Suprapubic skin (tissue), 4 donors: ENCODE data around the gene UGT1A7. TPM values are rescaled to one million over a fixed set of nuclear protein-coding genes. Genes with fewer than 3 reads are reported as not detected.
A peak's percentile ranks its signal among the peaks of the same experiment; 100 is the strongest.

Source experiments
- DNase-seq, 2 donors: peaks; one replicate each; pipeline ENCODE4 v3.0.0-alpha.2; 2019; ENCODE audit warnings: low spot score in 2 of 2
- H3K27ac ChIP-seq: fragments of 200-600 bp; sonication (generic); one replicate; pipeline ENCODE4 v1.5.1; 2019
- H3K27me3 ChIP-seq: fragments of 200-600 bp; sonication (generic); one replicate; pipeline ENCODE4 v1.5.1; 2019
- H3K36me3 ChIP-seq: fragments of 200-600 bp; sonication (generic); one replicate; pipeline ENCODE4 v1.5.1; 2019
- H3K4me1 ChIP-seq: fragments of 200-600 bp; sonication (generic); one replicate; pipeline ENCODE4 v1.5.1; 2019
- H3K4me3 ChIP-seq: fragments of 200-600 bp; sonication (generic); one replicate; pipeline ENCODE4 v1.5.1; 2019; ENCODE audit warnings: mild to moderate bottlenecking
- H3K9me3 ChIP-seq: fragments of 200-600 bp; sonication (generic); one replicate; pipeline ENCODE4 v1.5.1; 2019
- EP300 ChIP-seq: sonication (generic); formaldehyde crosslinking; IDR thresholded peaks from one replicate; pipeline ENCODE4 v1.6.1; 2017; ENCODE audit warnings: antibody characterized with exemption
- POLR2A ChIP-seq, 2 donors: fragments of 450-650 bp; IDR thresholded peaks; one replicate each; pipeline ENCODE4 v1.6.1; 2017; ENCODE audit warnings: antibody characterized with exemption in 2 of 2, mild to moderate bottlenecking in 2 of 2, moderate library complexity in 2 of 2
- POLR2AphosphoS5 ChIP-seq, 3 donors: sonication (generic); formaldehyde crosslinking; IDR thresholded peaks; one replicate each; pipeline ENCODE4 v1.6.1; 2017; ENCODE audit warnings: antibody characterized with exemption in 3 of 3
- WGBS: methylation state at CpG from one replicate; pipeline ENCODE4 v1.1.5; 2018; 5-methylcytosine and 5-hydroxymethylcytosine counted together
- total RNA-seq, 4 donors: library from RNA; depleted of rRNA; stranded (reverse); fragments of >200 nt; gene quantifications; one replicate each; pipeline ENCODE4 v1.1.0, GENCODE V29; 2016
- TF ChIP-seq, protein P1 (sequence below), 2 donors: fragments of 200-600 bp in 1 of 2; fragments of 450-650 bp in 1 of 2; sonication (generic) in 1 of 2; IDR thresholded peaks; one replicate each; pipeline ENCODE4 v1.5.1; 2016 to 2019; ENCODE audit warnings: antibody characterized with exemption in 2 of 2, mild to moderate bottlenecking in 1 of 2, moderate library complexity in 1 of 2

UGT1A7 gene
- total RNA-seq, 4 donors from 2014 or later, result 1.3 to 8.0 (median 2.2) TPM

DNA sequence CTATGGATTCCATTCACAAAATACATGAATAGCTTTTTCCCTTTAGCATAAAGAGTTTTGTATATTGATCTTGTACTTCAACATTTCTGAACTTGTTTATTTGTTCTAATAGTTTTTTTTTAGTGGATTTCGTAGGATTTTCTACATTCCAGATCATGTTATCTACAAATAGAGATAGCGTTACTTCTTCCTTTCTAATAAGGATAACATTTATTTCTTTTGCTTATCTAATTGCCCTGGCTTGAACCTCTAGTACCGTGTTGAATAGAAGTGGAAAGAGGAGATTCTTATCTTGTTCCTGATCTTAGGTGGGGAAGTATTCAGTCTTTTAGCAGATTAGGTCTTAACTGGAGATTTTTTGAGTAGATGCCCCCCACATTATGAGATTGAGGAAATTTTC lies 20.5 kb downstream of the UGT1A7 start:
- Histone ChIP-seq H3K4me1 (peaks cover 34% of the 10 kb centered on the region), H3K4me3 (no peak overlapping the region), H3K27ac (no peak overlapping the region), H3K36me3 (no peaks in the 10 kb centered on the region), H3K9me3 (no peaks in the 10 kb centered on the region), H3K27me3 (no peaks in the 10 kb centered on the region)
- WGBS, result 55% methylated on average over 3 of the region's 3 CpGs
- TF ChIP-seq POLR2A (IDR thresholded peaks at IDR 0.05), result no peak
- DNase-seq, result no peak

DNA sequence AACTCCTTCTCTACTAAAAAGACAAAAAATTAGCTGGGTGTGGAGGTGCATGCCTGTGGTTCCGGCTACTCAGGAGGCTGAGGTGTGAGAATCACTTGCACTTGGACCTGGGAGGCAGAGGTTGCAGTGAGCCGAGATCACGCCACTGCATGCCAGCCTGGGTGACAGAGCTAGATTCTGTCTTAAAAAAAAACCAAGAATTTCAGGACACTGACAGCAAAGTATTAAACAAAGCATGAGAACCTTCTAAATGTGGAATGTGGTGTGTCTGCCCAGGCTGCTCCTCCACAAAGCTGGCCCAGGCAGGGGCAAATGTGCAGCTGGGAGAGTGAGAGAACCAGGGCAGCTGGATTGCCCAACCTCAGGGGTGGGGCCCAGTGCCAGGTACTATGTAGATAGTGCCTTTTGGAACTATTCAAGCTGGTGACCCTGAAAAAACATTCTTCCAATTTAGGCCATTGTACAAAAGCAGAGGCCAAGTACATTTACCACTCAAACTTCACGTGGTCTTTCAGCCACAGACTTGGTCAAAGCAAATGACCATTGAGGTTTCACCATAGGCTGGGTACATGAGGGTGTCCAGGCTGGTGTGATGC lies 24.3 kb downstream of the UGT1A7 start:
- 49% methylated on average over 4 of the region's 4 CpGs for WGBS
- no peaks in the 10 kb centered on the region for H3K36me3 ChIP-seq
- H3K4me3 ChIP-seq, result no peak overlapping the region
- TF ChIP-seq, protein P1, sequence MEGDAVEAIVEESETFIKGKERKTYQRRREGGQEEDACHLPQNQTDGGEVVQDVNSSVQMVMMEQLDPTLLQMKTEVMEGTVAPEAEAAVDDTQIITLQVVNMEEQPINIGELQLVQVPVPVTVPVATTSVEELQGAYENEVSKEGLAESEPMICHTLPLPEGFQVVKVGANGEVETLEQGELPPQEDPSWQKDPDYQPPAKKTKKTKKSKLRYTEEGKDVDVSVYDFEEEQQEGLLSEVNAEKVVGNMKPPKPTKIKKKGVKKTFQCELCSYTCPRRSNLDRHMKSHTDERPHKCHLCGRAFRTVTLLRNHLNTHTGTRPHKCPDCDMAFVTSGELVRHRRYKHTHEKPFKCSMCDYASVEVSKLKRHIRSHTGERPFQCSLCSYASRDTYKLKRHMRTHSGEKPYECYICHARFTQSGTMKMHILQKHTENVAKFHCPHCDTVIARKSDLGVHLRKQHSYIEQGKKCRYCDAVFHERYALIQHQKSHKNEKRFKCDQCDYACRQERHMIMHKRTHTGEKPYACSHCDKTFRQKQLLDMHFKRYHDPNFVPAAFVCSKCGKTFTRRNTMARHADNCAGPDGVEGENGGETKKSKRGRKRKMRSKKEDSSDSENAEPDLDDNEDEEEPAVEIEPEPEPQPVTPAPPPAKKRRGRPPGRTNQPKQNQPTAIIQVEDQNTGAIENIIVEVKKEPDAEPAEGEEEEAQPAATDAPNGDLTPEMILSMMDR (IDR thresholded peaks at IDR 0.05), result no peak
- TF ChIP-seq POLR2A (IDR thresholded peaks at IDR 0.05) (no peak), POLR2AphosphoS5 (IDR thresholded peaks at IDR 0.05) (no peak), EP300 (no peak)
- no peak for DNase-seq
- H3K27me3 ChIP-seq, result no peaks in the 10 kb centered on the region
- H3K27ac ChIP-seq, result peak overlapping the region; percentile 60
- peaks cover 28% of the 10 kb centered on the region for H3K4me1 ChIP-seq
- no peaks in the 10 kb centered on the region for H3K9me3 ChIP-seq

DNA sequence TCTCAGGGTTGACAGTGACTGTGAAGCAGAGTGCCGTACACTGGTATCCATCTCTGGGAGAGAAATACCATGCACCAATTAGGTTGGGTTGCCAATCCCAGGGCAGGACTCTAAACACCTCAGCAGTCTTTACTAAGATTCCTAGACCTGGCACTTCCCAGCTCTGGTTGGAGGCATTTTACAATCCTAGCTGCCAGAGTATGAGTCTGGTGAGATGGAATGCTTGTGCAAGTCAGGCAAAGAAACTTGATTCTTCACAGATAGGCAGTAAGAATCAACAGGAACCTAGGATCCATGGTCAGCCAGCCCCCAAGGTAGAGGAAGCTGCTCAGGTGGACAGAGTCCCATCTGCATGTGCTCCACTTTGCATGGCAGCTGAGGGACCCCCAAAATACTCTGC lies 25.0 kb downstream of the UGT1A7 start:
- 71% methylated on average over 1 of the region's 1 CpG for WGBS
- H3K36me3 ChIP-seq, result no peaks in the 10 kb centered on the region
- H3K27me3 ChIP-seq, result no peaks in the 10 kb centered on the region
- H3K9me3 ChIP-seq, result no peaks in the 10 kb centered on the region
- TF ChIP-seq POLR2AphosphoS5 (IDR thresholded peaks at IDR 0.05), result no peak
- no peak for TF ChIP-seq EP300
- TF ChIP-seq POLR2A (IDR thresholded peaks at IDR 0.05), result no peak
- TF ChIP-seq, protein P1 (IDR thresholded peaks at IDR 0.05), result no peak
- no peak overlapping the region for H3K4me3 ChIP-seq
- DNase-seq, result no peak
- H3K4me1 ChIP-seq, result peaks cover 28% of the 10 kb centered on the region
- peak overlapping the region; percentile 60 for H3K27ac ChIP-seq

DNA sequence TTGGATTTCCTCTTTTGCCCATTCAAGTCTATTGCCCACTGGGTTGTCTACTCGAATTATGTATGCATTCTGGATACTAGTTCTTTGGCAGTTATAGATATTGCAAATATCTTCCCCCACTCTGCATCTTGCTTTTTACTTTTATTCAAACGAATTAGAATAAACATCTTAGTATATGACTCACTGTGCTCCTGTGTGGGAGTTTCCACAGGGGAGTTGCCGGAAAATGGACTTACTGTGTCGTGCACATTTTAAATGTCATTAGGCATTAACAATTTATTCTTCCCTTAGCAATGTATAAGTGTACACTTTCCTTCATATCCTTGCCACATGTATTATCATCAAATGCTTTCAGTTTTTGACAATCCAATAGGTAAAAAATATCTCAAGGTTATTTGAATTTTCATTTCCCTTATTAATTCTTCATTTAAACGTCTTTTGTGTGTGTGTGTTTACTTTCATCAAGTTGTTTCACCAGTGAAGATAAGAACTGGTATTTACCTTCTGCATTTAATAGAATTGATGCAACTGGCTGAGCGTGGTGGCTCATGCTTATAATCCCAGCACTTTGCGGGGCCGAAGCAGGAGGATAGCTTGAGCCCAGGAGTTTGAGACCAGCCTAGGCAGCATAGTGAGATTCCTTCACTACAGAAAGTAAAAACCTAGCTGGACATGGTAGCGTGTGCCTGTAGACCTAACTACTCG lies 26.4 kb downstream of the UGT1A7 start:
- Histone ChIP-seq H3K27me3 (no peaks in the 10 kb centered on the region), H3K9me3 (no peaks in the 10 kb centered on the region), H3K27ac (no peak overlapping the region), H3K4me1 (peaks cover 28% of the 10 kb centered on the region), H3K4me3 (no peak overlapping the region), H3K36me3 (no peaks in the 10 kb centered on the region)
- DNase-seq, result no peak
- TF ChIP-seq POLR2AphosphoS5 (IDR thresholded peaks at IDR 0.05), result no peak
- TF ChIP-seq, protein P1 (IDR thresholded peaks at IDR 0.05), result no peak
- TF ChIP-seq EP300, result no peak
- WGBS, result 59% methylated on average over 10 of the region's 10 CpGs

DNA sequence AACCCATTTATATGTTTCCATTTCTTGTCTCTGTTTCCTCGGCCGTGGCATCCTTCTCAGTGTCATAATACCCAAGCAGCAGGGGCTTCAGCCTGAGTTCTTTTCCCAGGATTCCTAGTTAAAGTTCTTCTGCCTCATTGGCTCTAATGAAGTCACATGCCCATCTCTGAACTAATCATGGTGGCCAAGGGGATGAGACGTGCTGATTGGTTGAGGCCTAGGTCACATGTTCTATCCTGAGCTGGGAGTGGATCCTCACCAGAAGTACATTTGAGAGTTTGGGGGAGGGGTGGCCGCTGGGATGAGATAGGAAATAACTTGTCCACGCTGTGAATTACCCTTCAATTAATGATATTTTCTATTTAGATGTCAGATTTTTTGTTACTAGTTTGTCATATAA lies 27.2 kb downstream of the UGT1A7 start:
- Histone ChIP-seq H3K27ac (no peak overlapping the region), H3K9me3 (no peaks in the 10 kb centered on the region), H3K4me1 (peaks cover 28% of the 10 kb centered on the region), H3K36me3 (no peaks in the 10 kb centered on the region), H3K4me3 (no peak overlapping the region), H3K27me3 (no peaks in the 10 kb centered on the region)
- WGBS, result 88% methylated on average over 5 of the region's 5 CpGs
- TF ChIP-seq POLR2AphosphoS5 (IDR thresholded peaks at IDR 0.05) (no peak), EP300 (no peak), POLR2A (IDR thresholded peaks at IDR 0.05) (no peak)
- TF ChIP-seq, protein P1 (IDR thresholded peaks at IDR 0.05), result no peak
- no peak for DNase-seq
